Uterus (tissue), 2 donors: ENCODE results near the gene NEDD4L.

Experiments used
- POLR2A ChIP-seq, 2 donors: fragments of 450-650 bp; IDR thresholded peaks; one replicate each; pipeline ENCODE4 v1.6.1; 2016; ENCODE audit warnings: antibody characterized with exemption in 2 of 2, mild to moderate bottlenecking in 1 of 2, moderate library complexity in 1 of 2
- TF ChIP-seq, protein P1 (sequence below), 4 experiments: fragments of 200-600 bp in 2 of 4; fragments of 450-650 bp in 2 of 4; sonication (generic) in 2 of 4; IDR thresholded peaks; one replicate each; pipeline ENCODE4 v1.5.1; 2016 to 2019; ENCODE audit warnings: antibody characterized with exemption in 4 of 4, mild to moderate bottlenecking in 2 of 4, moderate library complexity in 1 of 4

DNA sequence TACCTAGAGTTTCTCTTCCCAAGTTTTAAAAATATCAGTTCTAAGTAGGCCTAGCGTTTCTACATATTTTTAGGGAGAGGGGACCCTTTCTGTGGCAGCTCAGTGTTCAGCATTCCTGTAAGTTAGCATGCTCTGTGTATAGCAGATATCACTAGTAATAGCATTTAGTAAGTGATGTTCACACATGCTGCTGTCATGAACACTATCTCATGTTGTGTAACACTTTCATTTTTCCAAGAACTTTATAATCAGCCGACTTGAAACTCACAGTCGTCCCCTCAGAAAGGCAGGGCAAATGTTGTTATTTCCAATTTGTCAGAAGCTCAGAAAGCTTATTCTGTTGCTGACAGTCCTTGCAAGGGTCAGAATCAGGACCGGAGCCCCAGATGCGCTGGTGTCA is 317.2 kb downstream of the NEDD4L start:
- TF ChIP-seq, protein P1, sequence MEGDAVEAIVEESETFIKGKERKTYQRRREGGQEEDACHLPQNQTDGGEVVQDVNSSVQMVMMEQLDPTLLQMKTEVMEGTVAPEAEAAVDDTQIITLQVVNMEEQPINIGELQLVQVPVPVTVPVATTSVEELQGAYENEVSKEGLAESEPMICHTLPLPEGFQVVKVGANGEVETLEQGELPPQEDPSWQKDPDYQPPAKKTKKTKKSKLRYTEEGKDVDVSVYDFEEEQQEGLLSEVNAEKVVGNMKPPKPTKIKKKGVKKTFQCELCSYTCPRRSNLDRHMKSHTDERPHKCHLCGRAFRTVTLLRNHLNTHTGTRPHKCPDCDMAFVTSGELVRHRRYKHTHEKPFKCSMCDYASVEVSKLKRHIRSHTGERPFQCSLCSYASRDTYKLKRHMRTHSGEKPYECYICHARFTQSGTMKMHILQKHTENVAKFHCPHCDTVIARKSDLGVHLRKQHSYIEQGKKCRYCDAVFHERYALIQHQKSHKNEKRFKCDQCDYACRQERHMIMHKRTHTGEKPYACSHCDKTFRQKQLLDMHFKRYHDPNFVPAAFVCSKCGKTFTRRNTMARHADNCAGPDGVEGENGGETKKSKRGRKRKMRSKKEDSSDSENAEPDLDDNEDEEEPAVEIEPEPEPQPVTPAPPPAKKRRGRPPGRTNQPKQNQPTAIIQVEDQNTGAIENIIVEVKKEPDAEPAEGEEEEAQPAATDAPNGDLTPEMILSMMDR (IDR thresholded peaks at IDR 0.05): no peak
- no peak for TF ChIP-seq POLR2A (IDR thresholded peaks at IDR 0.05)
